ENCODE measurements around the gene HBG1.

HBG1 gene

DNA sequence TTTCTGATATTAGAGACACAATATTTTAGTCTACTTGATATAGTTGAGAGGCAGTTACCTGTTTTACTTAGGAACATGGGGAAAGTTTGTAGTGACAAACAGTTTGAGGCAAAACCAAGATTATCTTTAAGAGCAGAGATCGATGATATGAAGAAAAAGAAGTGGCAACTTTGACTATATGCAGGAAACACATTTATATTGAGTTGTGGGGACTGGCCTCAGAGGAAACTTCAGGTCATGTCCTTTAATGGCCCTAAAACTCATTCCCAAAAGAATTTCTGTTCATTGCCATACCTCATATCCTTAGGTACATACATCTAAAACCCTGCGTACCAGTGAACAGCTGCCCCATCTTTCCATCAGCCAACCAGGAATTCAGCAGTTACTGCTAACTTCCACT lies 4.5 kb downstream of the HBG1 start:
- FAIRE-seq: no peak

DNA sequence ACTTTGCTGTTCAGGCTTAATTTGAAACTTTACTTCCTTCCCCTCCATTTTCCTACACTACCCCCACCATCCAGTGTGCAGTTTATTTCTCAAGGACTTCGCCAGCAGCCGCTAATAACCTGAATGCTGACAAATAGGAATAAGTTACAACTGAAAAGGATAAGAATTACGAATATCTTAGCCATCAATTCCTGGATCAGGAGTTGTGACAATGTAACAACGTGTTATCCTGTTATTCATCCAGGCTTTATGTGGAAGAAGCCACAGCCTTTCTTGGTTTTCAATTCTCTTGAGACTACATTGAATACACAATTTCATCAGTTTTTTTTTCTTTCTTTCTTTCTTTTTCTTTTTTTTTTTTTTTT lies 5.9 kb downstream of the HBG1 start:
- no peak for FAIRE-seq

DNA sequence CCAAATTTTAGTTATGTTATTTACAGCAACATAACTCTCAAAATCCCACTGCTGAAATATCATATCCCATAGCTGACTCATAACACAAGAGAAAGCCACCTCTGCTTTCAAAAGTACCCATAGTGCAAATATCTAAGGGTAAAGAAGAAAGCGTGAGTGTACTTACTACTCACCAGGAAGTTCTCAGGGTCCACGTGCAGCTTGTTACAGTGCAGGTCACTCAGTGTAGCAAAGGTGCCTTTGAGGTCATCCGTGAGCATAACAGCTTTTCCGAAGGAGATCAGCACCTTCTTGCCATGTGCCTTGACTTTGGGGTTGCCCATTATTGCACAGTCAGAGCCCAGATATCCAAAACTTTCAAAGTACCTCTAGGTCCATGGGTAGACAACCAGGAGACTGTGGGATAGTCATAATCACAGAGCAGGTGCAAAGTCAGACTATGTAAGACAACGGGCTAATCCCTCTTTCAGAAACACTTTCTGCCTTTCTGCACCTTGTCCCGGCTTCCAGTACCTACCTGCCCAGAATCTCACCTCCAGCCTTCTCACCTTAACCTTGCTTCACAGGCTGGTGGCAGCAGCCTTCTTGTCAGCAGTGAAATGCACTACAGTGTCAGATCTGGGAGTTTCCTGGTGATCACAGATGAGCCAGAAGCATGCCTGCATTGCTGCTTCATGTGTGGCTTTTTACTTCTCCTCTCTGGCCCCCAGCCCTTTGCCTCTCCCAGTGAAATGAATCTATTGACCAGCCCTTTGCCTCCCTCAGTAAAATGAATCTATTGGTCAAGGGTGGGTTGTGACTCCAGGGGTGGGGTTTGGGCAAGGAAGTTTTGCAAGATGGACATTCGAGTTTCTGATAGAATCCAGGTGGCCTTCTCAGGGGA lies 6.5 kb downstream of the HBG1 start:
- FAIRE-seq: no peak

DNA sequence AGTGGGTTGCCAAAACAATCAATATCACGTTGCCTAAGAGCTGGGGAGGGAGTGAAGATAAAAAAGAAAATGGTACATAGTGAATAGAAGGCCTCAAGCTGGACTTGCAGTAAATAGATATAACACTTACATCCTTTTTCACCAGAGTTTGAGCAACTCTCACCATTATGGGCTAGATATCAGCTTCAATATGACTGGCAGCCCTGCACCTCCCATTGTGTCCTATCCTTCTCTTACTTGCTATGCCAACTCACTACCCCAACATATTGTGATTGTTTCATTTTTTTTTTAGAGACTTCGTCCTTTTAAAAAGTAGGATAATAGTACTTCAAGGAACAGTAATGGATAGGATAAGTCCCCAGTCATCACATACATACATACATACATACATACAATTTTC lies 7.4 kb downstream of the HBG1 start:
- no peak for FAIRE-seq

DNA sequence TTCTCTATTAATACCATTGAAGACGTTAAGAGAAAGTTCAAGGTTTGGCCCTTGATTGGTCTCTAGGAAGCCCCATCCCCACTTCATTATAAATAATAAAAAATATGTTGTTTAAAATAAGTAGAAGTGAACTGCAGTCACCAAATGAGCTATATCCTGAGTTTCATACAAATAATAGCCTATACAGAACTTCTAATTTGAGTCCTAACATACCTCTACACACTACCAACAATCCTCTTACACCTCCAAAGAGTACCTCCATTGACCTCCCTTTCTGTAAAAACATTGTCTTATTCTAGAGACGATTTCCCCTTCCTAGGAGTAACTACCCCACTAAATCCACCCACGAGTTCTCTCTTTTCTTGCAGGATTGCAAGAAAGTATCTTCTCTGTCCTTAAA lies 8.2 kb downstream of the HBG1 start:
- no peak for FAIRE-seq

DNA sequence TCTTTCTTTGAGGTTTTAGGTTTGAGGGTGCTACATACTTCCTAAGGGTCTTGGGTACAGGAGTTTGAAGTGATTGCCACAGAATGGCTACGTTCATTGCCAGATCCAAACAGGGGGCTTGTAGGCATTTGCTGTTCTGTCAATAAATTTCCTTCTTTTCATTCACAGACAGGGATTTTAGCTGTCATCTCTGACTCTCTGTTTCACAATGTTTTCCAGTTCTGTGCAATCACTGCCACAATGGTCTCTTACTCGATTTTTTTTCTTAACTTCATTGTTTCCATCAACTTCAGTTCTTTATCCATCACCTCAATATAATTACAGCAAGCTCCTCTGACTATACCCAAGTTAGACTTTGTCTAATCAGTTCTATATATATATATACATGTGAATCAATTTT lies 9.2 kb downstream of the HBG1 start:
- no peak for FAIRE-seq

DNA sequence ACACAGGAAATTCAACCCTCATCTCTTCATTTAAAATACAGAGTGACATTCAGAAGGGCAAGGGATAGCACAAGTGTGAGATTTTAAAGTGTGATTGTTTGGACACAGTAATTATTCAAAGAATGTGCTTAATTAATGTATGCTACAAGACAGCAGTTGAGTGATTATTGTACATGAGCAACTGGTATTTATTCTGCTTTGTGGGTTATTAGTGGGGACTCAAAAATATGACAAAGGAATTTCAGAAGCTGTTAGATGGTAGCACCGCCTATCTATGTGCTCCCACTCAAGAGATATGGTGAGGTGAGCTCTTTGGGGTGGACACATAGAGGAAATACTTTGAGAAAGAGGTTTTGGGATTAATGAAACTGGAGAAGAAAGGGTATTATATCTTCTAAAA lies 9.6 kb downstream of the HBG1 start:
- no peak for FAIRE-seq

DNA sequence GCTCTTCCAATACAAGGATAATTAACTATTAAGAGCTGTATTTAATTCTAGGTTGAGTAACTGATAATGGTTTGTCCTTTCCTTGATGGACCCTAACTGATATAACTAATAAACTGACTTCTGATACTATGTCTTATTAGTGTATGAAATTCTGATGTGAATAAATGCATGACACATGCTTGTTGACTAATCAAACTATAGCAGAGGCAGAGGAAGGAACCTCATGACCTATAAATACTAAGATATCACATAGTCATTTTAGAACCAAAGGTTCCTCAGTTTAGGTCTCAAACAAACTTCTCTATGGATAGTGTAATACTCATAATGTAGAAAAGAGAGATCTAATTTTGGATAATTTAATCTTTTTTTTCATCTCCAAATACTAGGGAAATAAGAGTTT lies 10.6 kb downstream of the HBG1 start:
- no peak for FAIRE-seq

DNA sequence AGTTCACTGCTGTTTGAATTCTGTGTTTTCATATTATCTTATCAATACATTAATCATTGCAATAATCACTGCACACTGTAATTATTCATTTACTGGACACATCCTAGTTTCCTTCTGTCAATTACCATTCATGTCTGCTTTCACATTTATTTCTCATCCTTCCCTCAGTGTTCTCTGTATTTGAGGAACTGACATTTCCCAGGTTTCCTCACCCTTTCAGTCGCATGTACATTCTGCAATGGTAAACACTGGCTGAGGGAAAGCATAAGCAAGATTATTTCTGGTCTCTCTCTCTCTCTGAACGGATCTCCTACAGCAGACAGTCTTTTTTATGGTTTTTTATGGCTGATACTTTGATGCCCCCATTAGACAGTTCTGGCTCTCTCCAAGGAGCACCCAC lies 11.2 kb downstream of the HBG1 start:
- no peak for FAIRE-seq

DNA sequence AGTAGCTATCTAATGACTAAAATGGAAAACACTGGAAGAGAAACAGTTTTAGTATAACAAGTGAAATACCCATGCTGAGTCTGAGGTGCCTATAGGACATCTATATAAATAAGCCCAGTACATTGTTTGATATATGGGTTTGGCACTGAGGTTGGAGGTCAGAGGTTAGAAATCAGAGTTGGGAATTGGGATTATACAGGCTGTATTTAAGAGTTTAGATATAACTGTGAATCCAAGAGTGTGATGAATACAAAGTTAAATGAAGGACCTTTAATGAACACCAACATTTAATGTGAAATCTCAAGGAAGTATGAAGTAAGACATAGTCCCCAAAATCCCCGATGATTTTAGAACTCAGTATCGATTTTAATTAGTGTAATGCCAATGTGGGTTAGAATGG lies 12.2 kb downstream of the HBG1 start:
- no peak for FAIRE-seq

DNA sequence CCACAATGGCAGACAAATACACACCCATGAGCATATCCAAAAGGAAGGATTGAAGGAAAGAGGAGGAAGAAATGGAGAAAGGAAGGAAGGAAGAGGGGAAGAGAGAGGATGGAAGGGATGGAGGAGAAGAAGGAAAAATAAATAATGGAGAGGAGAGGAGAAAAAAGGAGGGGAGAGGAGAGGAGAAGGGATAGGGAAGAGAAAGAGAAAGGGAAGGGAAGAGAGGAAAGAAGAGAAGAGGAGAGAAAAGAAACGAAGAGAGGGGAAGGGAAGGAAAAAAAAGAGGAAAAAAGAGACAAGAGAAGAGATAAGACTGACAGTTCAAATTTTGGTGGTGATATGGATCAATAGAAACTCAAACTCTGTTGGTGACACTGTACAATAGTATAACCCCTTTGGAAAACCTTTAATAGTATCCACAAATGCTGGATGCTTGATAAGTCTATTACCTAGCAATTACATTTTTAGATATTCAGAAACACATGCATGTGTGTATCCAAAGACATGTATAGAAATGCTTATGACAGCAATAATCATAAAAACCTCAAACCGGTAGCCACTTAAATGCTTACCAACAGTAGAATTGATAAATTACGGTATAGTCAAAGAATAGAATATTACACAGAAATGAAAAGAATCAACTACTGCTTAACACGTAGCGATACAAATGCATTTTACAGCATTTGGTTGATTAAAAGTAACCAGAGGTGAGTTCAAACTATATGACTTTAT lies 14.1 kb downstream of the HBG1 start:
- no peak for FAIRE-seq

DNA sequence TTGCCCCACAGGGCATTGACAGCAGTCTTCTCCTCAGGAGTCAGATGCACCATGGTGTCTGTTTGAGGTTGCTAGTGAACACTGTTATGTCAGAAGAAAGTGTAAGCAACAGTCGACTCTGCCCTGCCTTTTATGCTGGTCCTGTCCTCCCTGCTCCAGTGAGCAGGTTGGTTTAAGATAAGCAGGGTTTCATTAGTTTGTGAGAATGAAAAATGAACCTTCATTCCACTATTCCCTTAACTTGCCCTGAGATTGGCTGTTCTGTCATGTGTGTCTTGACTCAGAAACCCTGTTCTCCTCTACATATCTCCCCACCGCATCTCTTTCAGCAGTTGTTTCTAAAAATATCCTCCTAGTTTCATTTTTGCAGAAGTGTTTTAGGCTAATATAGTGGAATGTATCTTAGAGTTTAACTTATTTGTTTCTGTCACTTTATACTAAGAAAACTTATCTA lies 15.2 kb downstream of the HBG1 start, which contains the start of gene HBD:
HBD (minus strand) TSS at position 103 of the 454 bp plus-strand sequence; CDS start at position 53, 50 bp downstream.
- no peak for FAIRE-seq

DNA sequence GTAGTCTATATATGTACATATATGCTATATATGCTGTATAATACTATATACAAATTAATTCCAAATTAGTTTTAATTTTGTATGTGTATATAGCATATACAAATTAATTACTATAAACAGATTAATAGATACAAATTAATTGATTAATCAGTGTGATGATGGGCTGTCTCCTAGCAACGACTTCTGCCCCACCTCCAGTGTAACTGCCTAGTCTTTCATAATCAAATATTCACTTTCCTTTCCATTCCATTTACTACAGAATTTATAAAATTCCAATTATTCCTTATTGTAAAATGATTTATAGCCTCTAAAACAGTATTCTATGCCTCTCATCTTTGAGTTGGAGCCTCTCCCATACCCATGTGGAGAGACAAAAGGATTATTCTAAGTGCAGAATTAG lies 16.4 kb downstream of the HBG1 start:
- no peak for FAIRE-seq

DNA sequence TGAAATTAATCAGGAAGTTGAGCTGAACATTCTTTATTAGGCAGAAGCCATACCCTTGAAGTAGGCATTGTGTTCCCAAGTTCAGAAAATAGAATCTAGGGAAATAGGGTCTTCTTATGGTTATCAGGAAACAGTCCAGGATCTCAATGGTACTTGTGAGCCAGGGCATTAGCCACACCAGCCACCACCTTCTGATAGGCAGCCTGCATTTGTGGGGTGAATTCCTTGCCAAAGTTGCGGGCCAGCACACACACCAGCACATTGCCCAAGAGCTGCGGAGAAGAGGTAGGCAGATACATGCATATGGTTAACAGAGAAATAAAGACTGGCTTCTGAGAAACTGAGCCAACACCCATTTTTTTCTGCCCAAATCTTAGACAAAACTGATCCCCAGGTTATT lies 16.8 kb downstream of the HBG1 start:
- FAIRE-seq: no peak

DNA sequence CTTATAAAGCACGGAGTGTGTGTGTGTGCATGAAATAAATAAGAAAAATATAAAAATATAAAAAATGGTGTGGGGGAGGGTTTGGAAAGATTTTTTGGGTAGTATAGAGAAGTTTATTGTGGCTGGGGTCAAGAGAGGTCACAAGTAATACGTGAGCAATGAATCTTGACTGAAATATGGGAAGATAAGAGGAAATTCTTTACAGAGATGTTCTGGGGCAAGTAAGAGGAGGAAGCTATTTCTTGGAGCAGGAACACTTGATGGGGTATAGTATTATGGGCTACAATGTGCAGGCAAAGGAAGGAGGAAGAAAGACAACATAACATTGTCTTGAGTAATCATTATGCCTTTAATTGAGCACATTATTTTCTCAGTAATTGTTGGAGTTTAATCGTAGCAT lies 17.5 kb downstream of the HBG1 start:
- FAIRE-seq: no peak

DNA sequence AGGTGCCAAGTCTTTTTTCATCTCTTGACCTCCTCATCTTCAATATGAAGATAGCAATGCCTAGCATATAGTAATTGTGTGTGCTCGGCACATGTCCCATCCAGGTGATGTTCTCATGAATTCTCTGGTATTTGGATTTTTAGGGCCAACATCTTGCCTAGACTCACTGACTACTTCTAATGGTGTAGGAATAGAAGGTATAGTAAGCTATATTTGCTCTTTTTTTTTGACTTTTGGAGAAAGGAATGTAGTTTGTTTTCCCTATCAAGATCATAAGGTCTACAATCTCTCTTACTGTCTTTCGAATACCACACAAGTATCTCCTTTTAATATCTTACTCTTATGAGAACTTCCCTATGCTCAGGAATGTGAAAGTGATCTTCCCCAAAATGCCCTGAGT lies 18.5 kb downstream of the HBG1 start:
- no peak for FAIRE-seq

DNA sequence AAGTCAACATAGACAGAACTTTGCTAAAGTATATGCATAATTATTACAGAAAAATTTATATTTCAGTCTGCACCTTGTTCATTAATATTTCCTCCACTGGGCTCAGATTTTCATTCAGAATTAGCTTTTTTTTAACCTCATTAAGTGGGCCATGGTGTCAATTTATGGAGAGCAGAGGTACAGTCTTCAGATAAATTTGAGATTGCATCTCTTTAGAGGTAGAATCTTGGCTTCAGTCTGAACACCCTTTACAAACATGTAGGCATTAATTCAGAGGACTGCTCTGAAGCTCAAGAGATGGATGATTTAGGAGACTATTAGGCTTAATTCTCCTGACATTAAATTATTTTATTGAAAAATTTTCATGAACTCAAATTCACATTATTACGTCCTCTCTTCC lies 19.4 kb downstream of the HBG1 start:
- FAIRE-seq: no peak

DNA sequence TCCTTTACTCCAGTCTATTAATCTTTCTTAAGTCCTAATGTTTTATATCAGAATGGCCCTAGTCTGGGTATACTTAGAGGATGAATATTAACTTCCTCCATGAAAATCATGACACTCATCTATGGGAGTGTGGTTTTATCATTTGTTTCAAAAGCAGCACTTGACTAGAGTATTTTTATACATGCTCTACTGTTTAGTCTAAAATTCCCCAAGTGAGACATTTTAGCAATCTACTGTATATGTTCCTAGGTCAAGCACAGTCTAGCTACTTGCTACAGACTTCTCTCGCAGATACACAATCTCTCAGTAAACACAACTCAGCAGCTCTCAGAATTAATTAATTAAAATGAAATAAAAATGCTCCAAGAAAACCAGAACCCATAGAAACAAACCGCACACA lies 19.9 kb downstream of the HBG1 start:
- no peak for FAIRE-seq

DNA sequence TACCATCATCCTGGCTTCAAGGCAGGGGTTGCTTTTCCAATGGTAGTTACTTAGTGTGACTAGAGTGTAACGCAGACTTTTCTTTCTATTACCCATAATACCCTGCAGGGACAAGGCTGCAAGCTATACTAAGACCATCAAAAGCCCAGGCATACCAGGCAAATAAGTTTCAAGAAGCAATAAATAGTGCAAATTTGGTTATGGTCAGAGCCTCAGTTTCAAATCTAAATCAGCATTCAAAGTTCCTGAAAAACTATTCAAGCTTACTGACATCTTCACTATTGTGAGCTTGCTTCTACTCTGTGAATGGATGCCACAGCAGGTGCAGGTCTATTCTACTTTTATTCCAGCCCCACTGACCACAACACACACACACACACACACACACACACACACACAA lies 20.3 kb downstream of the HBG1 start:
- no peak for FAIRE-seq

DNA sequence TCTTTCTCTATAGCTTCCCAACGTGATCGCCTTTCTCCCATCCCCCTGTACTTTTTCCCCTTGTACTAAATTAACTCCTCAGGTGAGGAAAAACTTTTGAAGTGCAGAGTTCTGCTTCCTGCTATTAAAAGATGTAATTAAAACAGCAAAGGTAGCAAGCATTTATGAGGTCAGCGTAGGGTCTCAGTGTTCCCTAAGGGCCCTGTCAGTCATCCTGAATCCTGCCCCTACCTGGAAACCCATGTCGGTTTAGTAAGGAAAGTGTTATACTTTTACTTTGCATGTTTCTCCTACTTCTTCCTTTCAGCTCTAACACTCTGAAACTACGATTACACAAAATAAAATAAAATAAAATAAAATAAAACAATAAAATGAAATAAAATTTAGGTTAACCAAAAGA lies 21.5 kb downstream of the HBG1 start:
- no peak for FAIRE-seq

DNA sequence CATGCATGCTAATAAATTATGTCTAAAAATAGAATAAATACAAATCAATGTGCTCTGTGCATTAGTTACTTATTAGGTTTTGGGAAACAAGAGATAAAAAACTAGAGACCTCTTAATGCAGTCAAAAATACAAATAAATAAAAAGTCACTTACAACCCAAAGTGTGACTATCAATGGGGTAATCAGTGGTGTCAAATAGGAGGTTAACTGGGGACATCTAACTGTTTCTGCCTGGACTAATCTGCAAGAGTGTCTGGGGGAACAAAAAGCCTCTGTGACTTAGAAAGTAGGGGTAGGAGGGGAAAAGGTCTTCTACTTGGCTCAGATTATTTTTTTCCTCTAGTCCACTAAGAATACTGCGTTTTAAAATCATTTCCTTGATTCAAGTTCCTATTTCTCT lies 22.0 kb downstream of the HBG1 start:
- no peak for FAIRE-seq

DNA sequence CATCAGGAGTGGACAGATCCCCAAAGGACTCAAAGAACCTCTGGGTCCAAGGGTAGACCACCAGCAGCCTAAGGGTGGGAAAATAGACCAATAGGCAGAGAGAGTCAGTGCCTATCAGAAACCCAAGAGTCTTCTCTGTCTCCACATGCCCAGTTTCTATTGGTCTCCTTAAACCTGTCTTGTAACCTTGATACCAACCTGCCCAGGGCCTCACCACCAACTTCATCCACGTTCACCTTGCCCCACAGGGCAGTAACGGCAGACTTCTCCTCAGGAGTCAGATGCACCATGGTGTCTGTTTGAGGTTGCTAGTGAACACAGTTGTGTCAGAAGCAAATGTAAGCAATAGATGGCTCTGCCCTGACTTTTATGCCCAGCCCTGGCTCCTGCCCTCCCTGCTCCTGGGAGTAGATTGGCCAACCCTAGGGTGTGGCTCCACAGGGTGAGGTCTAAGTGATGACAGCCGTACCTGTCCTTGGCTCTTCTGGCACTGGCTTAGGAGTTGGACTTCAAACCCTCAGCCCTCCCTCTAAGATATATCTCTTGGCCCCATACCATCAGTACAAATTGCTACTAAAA lies 22.8 kb downstream of the HBG1 start, which contains the start of gene HBB:
HBB (minus strand) TSS at position 340 of the 579 bp plus-strand sequence; CDS start at position 290, 50 bp downstream.
- FAIRE-seq: no peak

DNA sequence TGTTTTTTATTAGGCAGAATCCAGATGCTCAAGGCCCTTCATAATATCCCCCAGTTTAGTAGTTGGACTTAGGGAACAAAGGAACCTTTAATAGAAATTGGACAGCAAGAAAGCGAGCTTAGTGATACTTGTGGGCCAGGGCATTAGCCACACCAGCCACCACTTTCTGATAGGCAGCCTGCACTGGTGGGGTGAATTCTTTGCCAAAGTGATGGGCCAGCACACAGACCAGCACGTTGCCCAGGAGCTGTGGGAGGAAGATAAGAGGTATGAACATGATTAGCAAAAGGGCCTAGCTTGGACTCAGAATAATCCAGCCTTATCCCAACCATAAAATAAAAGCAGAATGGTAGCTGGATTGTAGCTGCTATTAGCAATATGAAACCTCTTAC lies 24.2 kb downstream of the HBG1 start:
- no peak for FAIRE-seq
